ENCODE data around the gene PPP6R2.

PPP6R2 gene

DNA sequence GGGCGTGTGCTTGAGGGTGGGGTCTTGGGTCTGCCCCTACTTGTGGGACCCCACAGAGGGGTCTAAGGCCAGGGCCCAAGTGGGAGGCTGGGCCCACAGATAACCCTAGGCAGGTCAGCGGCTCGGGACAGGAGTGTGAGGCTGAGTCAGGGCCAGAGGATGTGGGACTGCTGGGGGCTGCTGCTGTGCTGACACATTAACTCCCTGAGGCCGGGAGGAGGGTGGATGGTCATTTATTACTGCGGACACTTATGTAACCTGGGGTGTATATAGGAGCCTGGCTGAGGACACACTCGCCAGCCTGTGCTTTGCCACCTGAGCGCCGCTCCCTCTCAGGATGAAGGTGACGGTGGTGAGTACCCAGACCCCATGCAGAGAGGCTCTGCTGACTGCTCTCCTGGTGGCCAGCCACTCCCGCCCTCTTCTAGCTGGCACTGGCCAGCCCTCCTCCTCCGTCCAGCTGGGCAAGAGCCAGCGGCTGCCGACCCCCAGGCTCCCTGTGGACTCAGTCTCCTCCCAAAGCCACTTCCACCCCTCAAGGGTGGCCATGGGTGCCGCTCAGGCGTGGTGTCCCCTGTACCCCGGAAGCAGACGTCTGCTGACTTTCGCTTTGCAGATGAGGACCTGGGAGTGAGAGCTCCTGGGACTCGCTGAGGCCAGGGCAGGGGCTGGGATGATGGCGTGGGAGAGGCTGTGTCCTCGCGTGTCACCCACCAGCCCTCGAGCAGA is 143.6 kb downstream of the PPP6R2 start, which contains the start of gene MIOX:
Gene MIOX, plus strand, starts transcription at position 299 of the 729 bp plus-strand sequence. Its CDS starts 39 bp downstream, at position 338.
- DNase-seq (ENCODE audit: low read depth, low spot score), result no peak
- H3K4me3 ChIP-seq (ENCODE audit: low read depth, low read length), result no peak within 1 kb of the TSS
- in situ Hi-C loops (cut with HindIII; ENCODE audit: low sequenced_read_pairs), result no loop called here
- TF ChIP-seq, protein P1, sequence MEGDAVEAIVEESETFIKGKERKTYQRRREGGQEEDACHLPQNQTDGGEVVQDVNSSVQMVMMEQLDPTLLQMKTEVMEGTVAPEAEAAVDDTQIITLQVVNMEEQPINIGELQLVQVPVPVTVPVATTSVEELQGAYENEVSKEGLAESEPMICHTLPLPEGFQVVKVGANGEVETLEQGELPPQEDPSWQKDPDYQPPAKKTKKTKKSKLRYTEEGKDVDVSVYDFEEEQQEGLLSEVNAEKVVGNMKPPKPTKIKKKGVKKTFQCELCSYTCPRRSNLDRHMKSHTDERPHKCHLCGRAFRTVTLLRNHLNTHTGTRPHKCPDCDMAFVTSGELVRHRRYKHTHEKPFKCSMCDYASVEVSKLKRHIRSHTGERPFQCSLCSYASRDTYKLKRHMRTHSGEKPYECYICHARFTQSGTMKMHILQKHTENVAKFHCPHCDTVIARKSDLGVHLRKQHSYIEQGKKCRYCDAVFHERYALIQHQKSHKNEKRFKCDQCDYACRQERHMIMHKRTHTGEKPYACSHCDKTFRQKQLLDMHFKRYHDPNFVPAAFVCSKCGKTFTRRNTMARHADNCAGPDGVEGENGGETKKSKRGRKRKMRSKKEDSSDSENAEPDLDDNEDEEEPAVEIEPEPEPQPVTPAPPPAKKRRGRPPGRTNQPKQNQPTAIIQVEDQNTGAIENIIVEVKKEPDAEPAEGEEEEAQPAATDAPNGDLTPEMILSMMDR (IDR thresholded peaks at IDR 0.05; ENCODE audit: low read depth, low read length), result no peak

DNA sequence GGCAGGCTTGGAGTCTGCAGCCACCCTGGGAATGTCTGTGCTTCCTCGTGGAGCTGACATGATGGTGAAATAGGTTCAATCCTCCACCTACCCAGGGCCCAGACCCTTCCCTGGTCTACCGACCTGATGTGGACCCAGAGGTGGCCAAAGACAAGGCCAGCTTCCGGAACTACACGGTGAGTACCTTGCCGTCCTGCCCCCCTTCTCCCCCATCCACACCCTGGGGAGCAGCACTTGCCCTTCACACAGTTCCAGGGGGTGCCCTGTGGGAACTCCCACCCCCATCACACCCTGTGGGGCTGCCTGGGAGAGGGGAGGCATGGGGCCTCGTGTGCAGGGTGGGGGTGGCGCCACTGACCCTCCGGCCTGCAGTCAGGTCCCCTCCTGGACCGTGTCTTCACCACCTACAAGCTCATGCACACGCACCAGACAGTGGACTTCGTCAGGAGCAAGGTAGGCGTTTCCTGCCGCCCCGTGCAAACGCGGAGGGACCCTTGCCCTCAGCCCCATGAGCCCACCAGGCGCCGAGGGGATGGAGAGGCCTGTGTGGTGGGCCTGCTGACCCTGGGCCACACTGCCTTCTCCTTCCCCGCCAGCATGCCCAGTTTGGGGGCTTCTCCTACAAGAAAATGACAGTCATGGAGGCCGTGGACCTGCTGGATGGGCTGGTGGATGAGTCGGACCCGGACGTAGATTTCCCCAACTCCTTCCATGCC is 144.3 kb downstream of the PPP6R2 start:
- no peak overlapping the region for H3K4me3 ChIP-seq (ENCODE audit: low read depth, low read length)
- in situ Hi-C loops (cut with HindIII; ENCODE audit: low sequenced_read_pairs), result no loop called here
- no peak for DNase-seq (ENCODE audit: low read depth, low spot score)
- TF ChIP-seq, protein P1 (IDR thresholded peaks at IDR 0.05; ENCODE audit: low read depth, low read length), result no peak

DNA sequence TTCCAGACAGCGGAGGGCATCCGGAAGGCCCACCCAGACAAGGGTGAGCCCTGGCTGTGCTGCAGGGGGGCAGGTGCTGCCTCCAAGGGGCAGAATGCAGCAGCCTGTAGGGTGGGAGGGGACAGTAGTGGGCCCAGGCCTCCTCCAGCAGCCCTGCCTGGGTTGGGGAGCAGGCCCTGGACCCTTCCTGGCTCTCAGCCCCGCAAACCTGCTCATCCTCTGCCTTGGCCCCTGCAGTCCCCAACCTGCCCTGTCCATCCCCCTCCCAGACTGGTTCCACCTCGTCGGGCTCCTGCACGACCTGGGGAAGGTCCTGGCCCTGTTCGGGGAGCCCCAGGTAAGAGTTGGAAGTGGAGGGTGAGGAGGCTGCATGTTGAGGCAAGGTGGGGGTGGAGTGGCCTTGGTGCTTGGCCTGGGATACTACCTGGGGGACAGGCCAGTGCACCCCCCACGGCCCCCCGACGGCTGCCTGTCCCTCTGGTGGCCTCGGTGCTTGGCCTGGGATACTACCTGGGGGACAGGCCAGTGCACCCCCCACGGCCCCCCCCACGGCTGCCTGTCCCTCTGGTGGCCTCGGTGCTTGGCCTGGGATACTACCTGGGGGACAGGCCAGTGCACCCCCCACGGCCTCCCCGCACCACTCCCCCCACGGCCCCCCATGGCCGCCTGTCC is 145.0 kb downstream of the PPP6R2 start:
- H3K4me3 ChIP-seq (ENCODE audit: low read depth, low read length), result no peak overlapping the region
- in situ Hi-C loops (cut with HindIII; ENCODE audit: low sequenced_read_pairs), result no loop called here
- DNase-seq (ENCODE audit: low read depth, low spot score), result no peak
- TF ChIP-seq, protein P1 (IDR thresholded peaks at IDR 0.05; ENCODE audit: low read depth, low read length), result no peak

DNA sequence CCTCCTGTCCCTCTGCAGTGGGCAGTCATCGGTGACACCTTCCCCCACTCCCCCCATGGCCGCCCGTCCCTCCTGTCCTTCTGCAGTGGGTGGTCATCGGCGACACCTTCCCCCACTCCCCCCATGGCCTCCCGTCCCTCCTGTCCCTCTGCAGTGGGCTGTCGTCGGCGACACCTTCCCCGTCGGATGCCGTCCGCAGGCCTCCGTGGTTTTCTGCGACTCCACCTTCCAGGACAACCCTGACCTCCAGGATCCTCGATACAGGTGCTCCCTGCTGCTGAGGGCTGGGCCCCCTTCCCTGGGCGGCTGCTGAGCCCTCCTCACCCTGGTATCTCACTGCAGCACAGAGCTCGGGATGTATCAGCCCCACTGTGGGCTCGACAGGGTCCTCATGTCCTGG is 145.8 kb downstream of the PPP6R2 start:
- H3K4me3 ChIP-seq (ENCODE audit: low read depth, low read length), result no peak overlapping the region
- TF ChIP-seq, protein P1 (IDR thresholded peaks at IDR 0.05; ENCODE audit: low read depth, low read length), result no peak
- in situ Hi-C loops (cut with HindIII; ENCODE audit: low sequenced_read_pairs), result no loop called here
- no peak for DNase-seq (ENCODE audit: low read depth, low spot score)

DNA sequence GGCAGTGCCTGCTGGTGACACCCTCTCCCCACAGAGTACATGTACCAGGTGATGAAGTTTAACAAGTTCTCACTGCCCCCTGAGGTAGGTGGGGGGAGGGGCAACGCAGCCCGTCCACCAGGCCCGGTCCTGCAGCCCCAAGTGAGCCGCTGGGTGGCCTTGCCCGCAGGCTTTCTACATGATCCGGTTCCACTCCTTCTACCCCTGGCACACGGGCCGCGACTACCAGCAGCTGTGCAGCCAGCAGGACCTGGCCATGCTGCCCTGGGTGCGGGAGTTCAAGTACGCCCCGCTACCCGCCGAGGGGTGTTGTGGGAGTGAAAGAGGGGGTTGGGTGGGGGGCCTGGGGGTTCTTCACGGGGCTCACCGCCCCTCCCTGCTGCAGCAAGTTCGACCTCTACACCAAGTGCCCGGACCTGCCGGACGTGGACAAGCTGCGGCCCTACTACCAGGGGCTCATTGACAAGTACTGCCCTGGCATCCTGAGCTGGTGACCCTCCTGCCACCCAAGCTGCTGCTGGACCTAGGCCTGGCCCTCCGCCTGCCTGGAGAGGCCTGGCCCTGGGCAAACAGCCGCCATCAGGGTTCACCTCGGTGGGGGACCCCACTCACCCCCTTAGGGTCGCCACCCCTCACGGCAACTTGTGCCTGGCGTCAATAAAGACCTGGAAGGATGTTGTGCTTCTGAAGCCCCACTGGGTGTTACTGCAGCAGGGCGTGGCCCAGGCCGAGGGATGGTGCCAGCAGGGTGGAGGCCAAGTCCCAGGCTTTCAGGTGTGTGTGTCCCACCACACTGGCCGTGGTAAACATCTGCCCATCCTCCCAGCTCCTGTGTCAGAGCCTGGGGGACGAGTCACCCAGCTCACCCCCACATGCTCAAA is 146.5 kb downstream of the PPP6R2 start:
- no peak for DNase-seq (ENCODE audit: low read depth, low spot score)
- no peak overlapping the region for H3K4me3 ChIP-seq (ENCODE audit: low read depth, low read length)
- TF ChIP-seq, protein P1 (IDR thresholded peaks at IDR 0.05; ENCODE audit: low read depth, low read length), result no peak
- in situ Hi-C loops (cut with HindIII; ENCODE audit: low sequenced_read_pairs), result no loop called here
